HCT116 (cell line): ENCODE measurements around the gene TTLL6. TPM values are rescaled to one million over a fixed set of nuclear protein-coding genes. Genes with fewer than 3 reads are reported as not detected.
A peak's percentile ranks its signal among the peaks of the same experiment; 100 is the strongest.

ENCODE experiments used
- ATAC-seq: fragments of 200-7000 bp; cut with Tn5 transposase; 2 replicates; pipeline ENCODE4 v1.9.1; 2020; ENCODE audit warnings: mild to moderate bottlenecking, moderate library complexity
- BruUV-seq: library from RNA; stranded (reverse); fragments of 400-500 nt; replicated peaks from 2 replicates; lab custom pipeline; 2021; lab: Mats Ljungman, UMichigan
- CTCF ChIA-PET: fragments of 300-600 bp; sonication (Branson Sonifier 250); formaldehyde crosslinking; loops from one replicate; lab custom pipeline; 2021; ENCODE audit warnings: antibody characterized with exemption; lab: Charles Lee
- POLR2A ChIA-PET: fragments of 300-600, 350-600 bp; sonication (Branson Sonifier 250); formaldehyde crosslinking; loops from one replicate; lab custom pipeline; 2021; ENCODE audit warnings: antibody characterized with exemption; lab: Charles Lee
- RAD21 ChIA-PET, 2 experiments: fragments of 300-600 bp; sonication (Branson Sonifier 250); formaldehyde crosslinking; loops; one replicate each; lab custom pipeline; 2023; ENCODE audit warnings: low total read pairs in 2 of 2; ENCODE audit not compliant: uncharacterized antibody in 2 of 2, unreplicated experiment in 2 of 2, low non-redundant PET in 1 of 2; lab: Charles Lee
- DNase-seq: peaks from one replicate; pipeline ENCODE4 v3.0.0-alpha.2; 2010; ENCODE audit warnings: low read depth, low spot score
- H2AFZ ChIP-seq: fragments of 200-600 bp; shearing (Covaris generic), sonication (generic); 2 replicates; pipeline ENCODE4 v1.6.1; 2017; ENCODE audit warnings: low read depth, mixed run types, mixed read lengths, antibody characterized with exemption, low read length; ENCODE audit not compliant: poor library complexity, severe bottlenecking
- H3K27ac ChIP-seq: 2 replicates; pipeline ENCODE4 v1.5.1; 2012; ENCODE audit warnings: low read depth, low read length
- H3K27me3 ChIP-seq: fragments of 200-600 bp; sonication (generic); 2 replicates; pipeline ENCODE4 v1.6.1; 2016; ENCODE audit warnings: mixed run types, low read length, mixed read lengths; ENCODE audit not compliant: insufficient read depth
- H3K36me3 ChIP-seq, 2 experiments: fragments of 200-500 bp in 1 of 2; fragments of 200-600 bp in 1 of 2; sonication (Bioruptor generic) in 1 of 2; sonication (generic) in 1 of 2; 2 replicates each; pipeline versions ENCODE4 v1.5.1 to v1.6.1; 2014 to 2016; ENCODE audit warnings: low read length in 2 of 2, inconsistent platforms in 1 of 2, mixed read lengths in 1 of 2, mixed run types in 1 of 2; ENCODE audit not compliant: insufficient read depth in 2 of 2, control insufficient read depth in 1 of 2
- H3K4me1 ChIP-seq, 2 experiments: fragments of 200-600 bp in 1 of 2; sonication (generic) in 1 of 2; 2 replicates each; pipeline versions ENCODE4 v1.5.1 to v1.6.1; 2012 to 2017; ENCODE audit warnings: low read length in 2 of 2, inconsistent platforms in 1 of 2, mild to moderate bottlenecking in 1 of 2, mixed read lengths in 1 of 2, mixed run types in 1 of 2, moderate library complexity in 1 of 2; ENCODE audit not compliant: insufficient read depth in 2 of 2, control insufficient read depth in 1 of 2
- H3K4me2 ChIP-seq: fragments of 200-600 bp; sonication (generic); 2 replicates; pipeline ENCODE4 v1.6.1; 2017; ENCODE audit warnings: mixed run types, low read length, mixed read lengths
- H3K4me3 ChIP-seq, 2 experiments: fragments of 200-600 bp in 1 of 2; sonication (generic) in 1 of 2; replicated peaks in 1 of 2; 2 replicates each; pipeline ENCODE4 v1.5.1; 2011 to 2016; ENCODE audit warnings: low read length in 2 of 2, control low read depth in 1 of 2, low read depth in 1 of 2, mild to moderate bottlenecking in 1 of 2, mixed read lengths in 1 of 2, mixed run types in 1 of 2
- H3K79me2 ChIP-seq: fragments of 200-600 bp; sonication (generic); 2 replicates; pipeline ENCODE4 v1.6.1; 2017; ENCODE audit warnings: mild to moderate bottlenecking, mixed run types, low read length, moderate library complexity, mixed read lengths; ENCODE audit not compliant: insufficient read depth
- H3K9ac ChIP-seq: fragments of 200-600 bp; sonication (generic); 2 replicates; pipeline ENCODE4 v1.6.1; 2016; ENCODE audit warnings: low read length, mixed read lengths
- H3K9me2 ChIP-seq: fragments of 200-600 bp; sonication (generic), shearing (Covaris generic); 2 replicates; pipeline ENCODE4 v1.6.1; 2017; ENCODE audit warnings: mixed run types, mild to moderate bottlenecking, moderate library complexity; ENCODE audit not compliant: insufficient read depth
- H3K9me3 ChIP-seq, 2 experiments: fragments of 200-500 bp in 1 of 2; fragments of 200-600 bp in 1 of 2; sonication (Bioruptor generic) in 1 of 2; sonication (generic) in 1 of 2; 2 replicates each; pipeline ENCODE4 v1.6.1; 2014 to 2017; ENCODE audit warnings: low read length in 2 of 2, mixed read lengths in 2 of 2, inconsistent platforms in 1 of 2, low read depth in 1 of 2, mild to moderate bottlenecking in 1 of 2, mixed run types in 1 of 2, moderate library complexity in 1 of 2; ENCODE audit not compliant: control insufficient read depth in 1 of 2, insufficient read depth in 1 of 2
- H4K20me1 ChIP-seq: fragments of 200-600 bp; sonication (generic), shearing (Covaris generic); 2 replicates; pipeline ENCODE4 v1.6.1; 2017; ENCODE audit warnings: mixed run types, mild to moderate bottlenecking, moderate library complexity; ENCODE audit not compliant: insufficient read depth
- CBX3 ChIP-seq: IDR thresholded peaks from 2 replicates; pipeline ENCODE4 v1.6.1; 2012; ENCODE audit warnings: low read depth
- CEBPB ChIP-seq: IDR thresholded peaks from 2 replicates; pipeline ENCODE4 v1.6.1; 2012; ENCODE audit warnings: low read depth
- EGR1 ChIP-seq: IDR thresholded peaks from 2 replicates; pipeline ENCODE4 v1.6.1; 2012; ENCODE audit warnings: low read depth
- ELF1 ChIP-seq: IDR thresholded peaks from 2 replicates; pipeline ENCODE4 v1.6.1; 2012; ENCODE audit warnings: low read depth, borderline replicate concordance
- EZH2 ChIP-seq: fragments of 200-600 bp; sonication (generic); IDR thresholded peaks from 2 replicates; pipeline ENCODE4 v1.6.1; 2017; ENCODE audit warnings: antibody characterized with exemption, mixed run types
- EZH2phosphoT487 ChIP-seq: fragments of 200-600 bp; IDR thresholded peaks from 2 replicates; pipeline ENCODE4 v1.6.1; 2018; ENCODE audit warnings: antibody characterized with exemption, borderline replicate concordance
- FOSL1 ChIP-seq: IDR thresholded peaks from 2 replicates; pipeline ENCODE4 v1.6.1; 2012; ENCODE audit warnings: low read depth
- POLR2A ChIP-seq: IDR thresholded peaks from 2 replicates; pipeline ENCODE4 v1.7.0; 2011; ENCODE audit warnings: borderline replicate concordance; ENCODE audit not compliant: insufficient read depth, insufficient read length; ENCODE audit errors: extremely low read depth
- POLR2AphosphoS5 ChIP-seq: IDR thresholded peaks from 2 replicates; pipeline ENCODE4 v1.6.1; 2011; ENCODE audit warnings: mild to moderate bottlenecking, low read depth, low read length, moderate library complexity
- RAD21 ChIP-seq: IDR thresholded peaks from 2 replicates; pipeline ENCODE4 v1.6.1; 2012; ENCODE audit warnings: low read depth, mild to moderate bottlenecking
- SIN3A ChIP-seq: IDR thresholded peaks from 2 replicates; pipeline ENCODE4 v1.6.1; 2012; ENCODE audit warnings: low read depth
- SP1 ChIP-seq: IDR thresholded peaks from 2 replicates; pipeline ENCODE4 v1.6.1; 2012; ENCODE audit warnings: low read depth
- SRF ChIP-seq: IDR thresholded peaks from 2 replicates; pipeline ENCODE4 v1.6.1; 2012; ENCODE audit warnings: low read depth
- YY1 ChIP-seq: IDR thresholded peaks from 2 replicates; pipeline ENCODE4 v1.6.1; 2011; ENCODE audit warnings: low read length, low read depth, moderate library complexity, mild to moderate bottlenecking; ENCODE audit not compliant: insufficient replicate concordance; ENCODE audit errors: extremely low read depth
- ZFX ChIP-seq: fragments of 450-650 bp; IDR thresholded peaks from 2 replicates; pipeline ENCODE4 v1.6.1; 2017
- ZNF274 ChIP-seq: fragments of 200-500 bp; sonication (Bioruptor generic); IDR thresholded peaks from 2 replicates; pipeline ENCODE4 v1.6.1; 2014; ENCODE audit warnings: mild to moderate bottlenecking, low read depth, low read length, inconsistent platforms
- intact Hi-C: fragments of 100-400 bp; cut with micrococcal nuclease; formaldehyde crosslinking; loops from 2 replicates; pipeline ENCODE4 v1.10.0; 2022
- total RNA-seq: library from RNA; stranded (reverse); gene quantifications from one replicate; pipeline ENCODE4 v1.2.1, GENCODE V29; 2021; ENCODE audit not compliant: unreplicated experiment
- TF ChIP-seq, protein P1 (sequence below): IDR thresholded peaks from 2 replicates; pipeline ENCODE4 v1.6.1; 2011; ENCODE audit warnings: mild to moderate bottlenecking, low read length, moderate library complexity; ENCODE audit not compliant: insufficient replicate concordance; ENCODE audit errors: extremely low read depth
- TF ChIP-seq, protein P2 (sequence below): IDR thresholded peaks from 2 replicates; pipeline ENCODE4 v1.6.1; 2012
- TF ChIP-seq, protein P3 (sequence below), 3 experiments: fragments of 200-600 bp in 1 of 3; sonication (generic) in 1 of 3; IDR thresholded peaks in 2 of 3; conservative IDR thresholded peaks in 1 of 3; 2 replicates each; pipeline ENCODE4 v1.5.1; 2012 to 2017; ENCODE audit warnings: low read depth in 2 of 3, low read length in 2 of 3, antibody characterized with exemption in 1 of 3, borderline replicate concordance in 1 of 3, control low read depth in 1 of 3, mild to moderate bottlenecking in 1 of 3, mixed read lengths in 1 of 3, mixed run types in 1 of 3, moderate library complexity in 1 of 3; ENCODE audit not compliant: insufficient read depth in 1 of 3
- TF ChIP-seq, protein P4 (sequence below): IDR thresholded peaks from 2 replicates; pipeline ENCODE4 v1.6.1; 2012

The TTLL6 gene
- total RNA-seq, 1 experiment from 2014 or later = 0.79 TPM

DNA sequence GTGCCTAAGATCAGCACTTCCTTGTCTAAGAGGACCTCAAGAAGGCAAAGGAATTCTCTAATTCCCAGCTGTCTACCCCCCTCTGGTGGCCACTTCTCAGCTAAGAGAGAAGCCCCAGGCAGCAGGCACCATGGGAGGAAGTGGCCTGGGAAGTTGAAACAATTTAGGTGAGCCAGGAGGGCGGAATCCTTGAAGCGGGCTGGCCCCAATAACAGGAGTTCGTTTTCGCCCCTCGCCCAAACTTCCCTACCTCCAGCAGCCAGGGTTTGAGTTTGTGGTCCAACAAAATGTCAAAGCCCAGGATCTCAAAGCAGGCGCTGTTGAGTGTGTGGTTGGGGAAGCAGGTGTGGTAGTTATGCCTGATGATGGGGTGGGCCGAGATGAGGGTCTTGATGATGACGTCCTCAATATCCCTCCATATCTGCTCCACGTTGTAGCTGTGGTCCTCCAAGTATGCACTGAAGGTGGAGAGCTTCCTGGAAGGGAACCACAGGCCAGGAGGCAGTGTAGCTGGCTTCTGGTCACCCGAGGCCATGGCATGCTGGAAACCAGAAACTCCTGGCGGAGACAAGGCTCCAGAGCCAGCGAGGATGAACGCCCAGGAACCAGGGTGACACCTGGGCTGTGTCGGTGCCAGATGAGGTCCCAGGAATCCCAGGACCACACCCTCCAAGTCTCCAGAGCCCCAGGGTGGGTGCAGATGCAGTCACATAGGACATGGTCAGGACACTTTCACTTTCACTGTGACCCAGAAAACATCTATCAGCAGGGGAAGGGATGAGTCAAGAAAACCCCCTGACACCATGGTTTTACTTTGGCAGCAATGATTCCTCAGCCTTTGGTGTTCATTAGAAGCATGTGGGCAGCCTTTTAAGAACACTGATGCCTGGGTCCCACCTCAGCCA is 25.6 kb downstream of the TTLL6 start:
- no peak overlapping the region for H3K4me3 ChIP-seq
- TF ChIP-seq SP1 = no peak
- TF ChIP-seq FOSL1 = no peak
- TF ChIP-seq EGR1 = no peak
- TF ChIP-seq ZNF274 = no peak
- TF ChIP-seq, protein P1, sequence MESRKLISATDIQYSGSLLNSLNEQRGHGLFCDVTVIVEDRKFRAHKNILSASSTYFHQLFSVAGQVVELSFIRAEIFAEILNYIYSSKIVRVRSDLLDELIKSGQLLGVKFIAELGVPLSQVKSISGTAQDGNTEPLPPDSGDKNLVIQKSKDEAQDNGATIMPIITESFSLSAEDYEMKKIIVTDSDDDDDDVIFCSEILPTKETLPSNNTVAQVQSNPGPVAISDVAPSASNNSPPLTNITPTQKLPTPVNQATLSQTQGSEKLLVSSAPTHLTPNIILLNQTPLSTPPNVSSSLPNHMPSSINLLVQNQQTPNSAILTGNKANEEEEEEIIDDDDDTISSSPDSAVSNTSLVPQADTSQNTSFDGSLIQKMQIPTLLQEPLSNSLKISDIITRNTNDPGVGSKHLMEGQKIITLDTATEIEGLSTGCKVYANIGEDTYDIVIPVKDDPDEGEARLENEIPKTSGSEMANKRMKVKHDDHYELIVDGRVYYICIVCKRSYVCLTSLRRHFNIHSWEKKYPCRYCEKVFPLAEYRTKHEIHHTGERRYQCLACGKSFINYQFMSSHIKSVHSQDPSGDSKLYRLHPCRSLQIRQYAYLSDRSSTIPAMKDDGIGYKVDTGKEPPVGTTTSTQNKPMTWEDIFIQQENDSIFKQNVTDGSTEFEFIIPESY = no peak
- TF ChIP-seq POLR2A = no peak
- no peak for TF ChIP-seq EZH2phosphoT487
- TF ChIP-seq RAD21 = peak; percentile 97
- TF ChIP-seq SRF = no peak
- no peak for TF ChIP-seq CBX3
- no peak for TF ChIP-seq ZFX
- TF ChIP-seq SIN3A = no peak
- TF ChIP-seq EZH2 = no peak
- TF ChIP-seq, protein P2, sequence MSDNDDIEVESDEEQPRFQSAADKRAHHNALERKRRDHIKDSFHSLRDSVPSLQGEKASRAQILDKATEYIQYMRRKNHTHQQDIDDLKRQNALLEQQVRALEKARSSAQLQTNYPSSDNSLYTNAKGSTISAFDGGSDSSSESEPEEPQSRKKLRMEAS = no peak
- TF ChIP-seq, protein P3, sequence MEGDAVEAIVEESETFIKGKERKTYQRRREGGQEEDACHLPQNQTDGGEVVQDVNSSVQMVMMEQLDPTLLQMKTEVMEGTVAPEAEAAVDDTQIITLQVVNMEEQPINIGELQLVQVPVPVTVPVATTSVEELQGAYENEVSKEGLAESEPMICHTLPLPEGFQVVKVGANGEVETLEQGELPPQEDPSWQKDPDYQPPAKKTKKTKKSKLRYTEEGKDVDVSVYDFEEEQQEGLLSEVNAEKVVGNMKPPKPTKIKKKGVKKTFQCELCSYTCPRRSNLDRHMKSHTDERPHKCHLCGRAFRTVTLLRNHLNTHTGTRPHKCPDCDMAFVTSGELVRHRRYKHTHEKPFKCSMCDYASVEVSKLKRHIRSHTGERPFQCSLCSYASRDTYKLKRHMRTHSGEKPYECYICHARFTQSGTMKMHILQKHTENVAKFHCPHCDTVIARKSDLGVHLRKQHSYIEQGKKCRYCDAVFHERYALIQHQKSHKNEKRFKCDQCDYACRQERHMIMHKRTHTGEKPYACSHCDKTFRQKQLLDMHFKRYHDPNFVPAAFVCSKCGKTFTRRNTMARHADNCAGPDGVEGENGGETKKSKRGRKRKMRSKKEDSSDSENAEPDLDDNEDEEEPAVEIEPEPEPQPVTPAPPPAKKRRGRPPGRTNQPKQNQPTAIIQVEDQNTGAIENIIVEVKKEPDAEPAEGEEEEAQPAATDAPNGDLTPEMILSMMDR (IDR thresholded peaks at IDR 0.05 in 2 of 3, conservative IDR thresholded peaks at IDR 0.05 in 1 of 3; ENCODE audit: borderline replicate concordance in 1 of 3, insufficient read depth in 1 of 3, low read depth in 2 of 3, low read length in 2 of 3) = peak; percentile 94 to 98 (median 98)
- peak; percentile 66 for TF ChIP-seq YY1
- no peak for TF ChIP-seq CEBPB
- TF ChIP-seq, protein P4, sequence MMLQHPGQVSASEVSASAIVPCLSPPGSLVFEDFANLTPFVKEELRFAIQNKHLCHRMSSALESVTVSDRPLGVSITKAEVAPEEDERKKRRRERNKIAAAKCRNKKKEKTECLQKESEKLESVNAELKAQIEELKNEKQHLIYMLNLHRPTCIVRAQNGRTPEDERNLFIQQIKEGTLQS = no peak
- TF ChIP-seq ELF1 = no peak
- no peak for TF ChIP-seq POLR2AphosphoS5
- peak overlapping the region; percentile 59 for H2AFZ ChIP-seq
- H3K4me1 ChIP-seq = peaks cover 12 to 32% of the 10 kb centered on the region in 2 experiments
- no peaks in the 10 kb centered on the region for H4K20me1 ChIP-seq
- DNase-seq = peak; percentile 87
- RAD21 ChIA-PET = interaction anchor here (1.0 to 2.1 kb wide), 7 partner anchors 63 to 113 kb away, joined by 4 to 16 read pairs (median 11); partner anchors contain the start of genes HOXB13 (in 1 of the 2) and PRAC2 (in 1 of the 2)
- no TSS peak for BruUV-seq
- H3K9me3 ChIP-seq = no peaks in the 10 kb centered on the region
- H3K79me2 ChIP-seq = no peaks in the 10 kb centered on the region
- intact Hi-C loops = loop anchor here (1.0 to 10.0 kb wide), 6 partner anchors 67 to 767 kb away; no protein-coding TSS in a partner anchor
- H3K27me3 ChIP-seq = no peaks in the 10 kb centered on the region
- ATAC-seq = peak; percentile 92
- H3K36me3 ChIP-seq = no peaks in the 10 kb centered on the region
- CTCF ChIA-PET = interaction anchor here (0.7 to 5.6 kb wide), 24 partner anchors 8 to 120 kb away, joined by 3 to 97 read pairs (median 4); partner anchors contain the start of genes HOXB13, PRAC2 and TTLL6
- H3K9me2 ChIP-seq = no peaks in the 10 kb centered on the region
- peak overlapping the region; percentile 11; the same call in 1 of the 2 replicates for H3K4me2 ChIP-seq
- H3K9ac ChIP-seq = no peak overlapping the region
- POLR2A ChIA-PET = interaction anchor here (0.8 to 2.2 kb wide), 3 partner anchors 13 to 113 kb away, joined by 3 to 8 read pairs (median 7); partner anchors contain the start of gene HOXB13
- H3K27ac ChIP-seq = no peak overlapping the region
